CD4-positive, alpha-beta T cell treated with Interleukin-2 at 100 ng/mL for 4 hours (primary cell): Measurements from ENCODE around the gene UBB.

Source experiments
- DNase-seq: peaks from one replicate; pipeline ENCODE4 v3.0.0-alpha.2; 2020; ENCODE audit warnings: low spot score

UBB gene

GRCh38 chr17:16419074-16419928 is 38.4 kb downstream of the UBB start:
- peak; percentile 74 for DNase-seq

- peak; percentile 53 for DNase-seq
Observed at GRCh38 chr17:16419929-16420271, 39.0 kb downstream of the UBB start.

- DNase-seq = no peak
Observed at GRCh38 chr17:16422416-16422815, 41.5 kb downstream of the UBB start.

GRCh38 chr17:16423226-16423872 is 42.5 kb downstream of the UBB start:
- DNase-seq = no peak

- no peak for DNase-seq
Observed at GRCh38 chr17:16425202-16425601, 44.3 kb downstream of the UBB start.

- no peak for DNase-seq
Observed at GRCh38 chr17:16425698-16426659, 45.1 kb downstream of the UBB start.

GRCh38 chr17:16427020-16427419 is 46.1 kb downstream of the UBB start:
- no peak for DNase-seq

- DNase-seq = peak; percentile 34
Observed at GRCh38 chr17:16428098-16428882, 47.4 kb downstream of the UBB start.

- no peak for DNase-seq
Observed at GRCh38 chr17:16429083-16429482, 48.2 kb downstream of the UBB start.

- DNase-seq = no peak
Observed at GRCh38 chr17:16430650-16431049, 49.8 kb downstream of the UBB start.

GRCh38 chr17:16432017-16432416 is 51.1 kb downstream of the UBB start:
- DNase-seq = no peak
